Right lobe of liver (tissue), 4 donors: ENCODE results near the gene UBE2QL1.

ENCODE experiments used
- POLR2A ChIP-seq: fragments of 450-650 bp; IDR thresholded peaks from one replicate; pipeline ENCODE4 v1.6.1; 2017; ENCODE audit warnings: antibody characterized with exemption, mild to moderate bottlenecking
- TF ChIP-seq, protein P1 (sequence below), 4 donors: fragments of 200-600 bp in 3 of 4; fragments of 450-650 bp in 1 of 4; IDR thresholded peaks; one replicate each; pipeline versions ENCODE4 v1.5.1 to v1.8.0; 2016 to 2022; ENCODE audit warnings: antibody characterized with exemption in 4 of 4, mild to moderate bottlenecking in 2 of 4
- donor health status: DM: no; HTN: no; CAD: no.
- donor health status: DM: no; HTN: no; CAD: no.
- donor health status: DM: no; HTN: yes; CAD: no.

DNA sequence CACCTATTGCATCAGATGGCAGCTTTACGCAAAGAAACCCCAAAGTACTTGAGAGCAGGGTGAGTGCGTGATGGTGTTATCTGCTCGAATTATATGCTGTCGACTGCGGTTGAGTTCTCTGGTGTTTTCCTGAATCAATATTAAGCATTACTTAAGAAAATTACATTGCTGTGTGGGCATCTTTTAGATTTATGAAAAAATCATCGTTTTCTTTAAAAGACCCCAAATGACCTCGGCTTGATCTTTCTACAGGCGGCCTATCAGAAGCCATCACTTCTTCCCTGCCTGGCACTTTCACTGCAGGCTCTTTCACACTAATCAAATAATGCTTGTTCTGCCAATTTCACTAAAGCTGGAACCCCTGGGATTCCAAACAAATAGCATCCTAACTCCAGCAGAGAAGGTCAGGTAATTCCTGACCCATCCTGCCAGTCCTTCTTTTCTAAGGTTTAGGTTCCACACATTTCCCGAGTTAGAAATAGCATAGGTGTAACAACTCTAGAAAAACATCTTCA is 1.7 kb downstream of the UBE2QL1 start:
- TF ChIP-seq, protein P1, sequence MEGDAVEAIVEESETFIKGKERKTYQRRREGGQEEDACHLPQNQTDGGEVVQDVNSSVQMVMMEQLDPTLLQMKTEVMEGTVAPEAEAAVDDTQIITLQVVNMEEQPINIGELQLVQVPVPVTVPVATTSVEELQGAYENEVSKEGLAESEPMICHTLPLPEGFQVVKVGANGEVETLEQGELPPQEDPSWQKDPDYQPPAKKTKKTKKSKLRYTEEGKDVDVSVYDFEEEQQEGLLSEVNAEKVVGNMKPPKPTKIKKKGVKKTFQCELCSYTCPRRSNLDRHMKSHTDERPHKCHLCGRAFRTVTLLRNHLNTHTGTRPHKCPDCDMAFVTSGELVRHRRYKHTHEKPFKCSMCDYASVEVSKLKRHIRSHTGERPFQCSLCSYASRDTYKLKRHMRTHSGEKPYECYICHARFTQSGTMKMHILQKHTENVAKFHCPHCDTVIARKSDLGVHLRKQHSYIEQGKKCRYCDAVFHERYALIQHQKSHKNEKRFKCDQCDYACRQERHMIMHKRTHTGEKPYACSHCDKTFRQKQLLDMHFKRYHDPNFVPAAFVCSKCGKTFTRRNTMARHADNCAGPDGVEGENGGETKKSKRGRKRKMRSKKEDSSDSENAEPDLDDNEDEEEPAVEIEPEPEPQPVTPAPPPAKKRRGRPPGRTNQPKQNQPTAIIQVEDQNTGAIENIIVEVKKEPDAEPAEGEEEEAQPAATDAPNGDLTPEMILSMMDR (IDR thresholded peaks at IDR 0.05): no peak
- TF ChIP-seq POLR2A: no peak
